ENCODE data around the gene FHL3. TPM values are rescaled to one million over a fixed set of nuclear protein-coding genes. Genes with fewer than 3 reads are reported as not detected.

The FHL3 gene
- total and polyA plus RNA-seq, 8 donors = 0.58 to 30.4 (median 19.9) TPM

GRCh38 chr1:38029685-38030511, 24.6 kb upstream of the FHL3 start:
- peak overlapping the region in 1 of 4 donors; percentile 9 for H3K4me3 ChIP-seq
- WGBS, 5 donors = 7 to 20% (median 10%) methylated on average over 11 to 12 of the region's 12 CpGs
- no peak for TF ChIP-seq POLR2A (IDR thresholded peaks at IDR 0.05)
- TF ChIP-seq CTCF (IDR thresholded peaks at IDR 0.05) = no peak
- TF ChIP-seq EP300 (IDR thresholded peaks at IDR 0.05) = no peak
- no peak for TF ChIP-seq POLR2AphosphoS5 (IDR thresholded peaks at IDR 0.05)
- peaks cover 14 to 21% (median 20%) of the 10 kb centered on the region in 4 donors for H3K36me3 ChIP-seq
- intact Hi-C loops (cut with DNase I; ENCODE audit: low total_unique reads) = loop anchor here (10.0 kb wide), 1 partner anchor 805 kb away; no protein-coding TSS in a partner anchor
- peak in 1 of 2 donors; percentile 85 for DNase-seq
- peak overlapping the region in 2 of 5 donors; percentile 45 to 46 for H3K27ac ChIP-seq
- H3K27me3 ChIP-seq = peaks cover 0 to 7% (median 0%) of the 10 kb centered on the region in 3 donors
- H3K9me3 ChIP-seq = no peaks in the 10 kb centered on the region
- peaks cover 21 to 32% (median 28%) of the 10 kb centered on the region in 4 donors for H3K4me1 ChIP-seq

- DNase-seq = peak in 1 of 2 donors; percentile 73
- H3K36me3 ChIP-seq = peaks cover 18 to 26% (median 26%) of the 10 kb centered on the region in 4 donors
- intact Hi-C loops (cut with DNase I; ENCODE audit: low total_unique reads) = loop anchor here (10.0 kb wide), 1 partner anchor 806 kb away; no protein-coding TSS in a partner anchor
- peak overlapping the region in 2 of 5 donors; percentile 45 to 46 for H3K27ac ChIP-seq
- H3K4me3 ChIP-seq = no peak overlapping the region
- WGBS, 5 donors = 16 to 27% (median 17%) methylated on average over 19 to 23 of the region's 23 CpGs
- H3K9me3 ChIP-seq = no peaks in the 10 kb centered on the region
- TF ChIP-seq POLR2A (IDR thresholded peaks at IDR 0.05) = no peak
- no peak for TF ChIP-seq CTCF (IDR thresholded peaks at IDR 0.05)
- no peak for TF ChIP-seq EP300 (IDR thresholded peaks at IDR 0.05)
- no peak for TF ChIP-seq POLR2AphosphoS5 (IDR thresholded peaks at IDR 0.05)
- peaks cover 21 to 32% (median 28%) of the 10 kb centered on the region in 4 donors for H3K4me1 ChIP-seq
- H3K27me3 ChIP-seq = peaks cover 0 to under 1% (median 0%) of the 10 kb centered on the region in 3 donors
Measured at GRCh38 chr1:38029081-38029681, 23.9 kb upstream of the FHL3 start.

- no peaks in the 10 kb centered on the region for H3K9me3 ChIP-seq
- H3K4me3 ChIP-seq = no peak overlapping the region
- H3K27ac ChIP-seq = no peak overlapping the region
- H3K4me1 ChIP-seq = peaks cover 21 to 32% (median 28%) of the 10 kb centered on the region in 4 donors
- DNase-seq = no peak
- H3K36me3 ChIP-seq = peaks cover 23 to 31% (median 31%) of the 10 kb centered on the region in 4 donors
- 32 to 67% (median 58%) methylated on average over 2 of the region's 2 CpGs for WGBS, 5 donors
- no peak for TF ChIP-seq POLR2AphosphoS5 (IDR thresholded peaks at IDR 0.05)
- intact Hi-C loops (cut with DNase I; ENCODE audit: low total_unique reads) = loop anchor here (10.0 kb wide), 1 partner anchor 806 kb away; no protein-coding TSS in a partner anchor
- no peaks in the 10 kb centered on the region for H3K27me3 ChIP-seq
Measured at GRCh38 chr1:38028671-38029070, 23.4 kb upstream of the FHL3 start.

- no peaks in the 10 kb centered on the region for H3K9me3 ChIP-seq
- TF ChIP-seq EP300 (IDR thresholded peaks at IDR 0.05) (no peak), POLR2A (IDR thresholded peaks at IDR 0.05) (no peak), CTCF (IDR thresholded peaks at IDR 0.05) (no peak), POLR2AphosphoS5 (IDR thresholded peaks at IDR 0.05) (no peak)
- no peak overlapping the region for H3K27ac ChIP-seq
- intact Hi-C loops (cut with DNase I; ENCODE audit: low total_unique reads) = loop anchor here (10.0 kb wide), 1 partner anchor 807 kb away; no protein-coding TSS in a partner anchor
- no peaks in the 10 kb centered on the region for H3K27me3 ChIP-seq
- WGBS, 5 donors = 56 to 68% (median 62%) methylated on average over 3 of the region's 3 CpGs
- DNase-seq = no peak
- H3K4me1 ChIP-seq = peaks cover 21 to 32% (median 28%) of the 10 kb centered on the region in 4 donors
- no peak overlapping the region for H3K4me3 ChIP-seq
- H3K36me3 ChIP-seq = peaks cover 29 to 37% (median 36%) of the 10 kb centered on the region in 4 donors
Measured at GRCh38 chr1:38028105-38028591, 22.8 kb upstream of the FHL3 start.

All from stomach (tissue), 9 donors.